K562 (cell line): Measurements from ENCODE around the gene NAT14. TPM values are rescaled to one million over a fixed set of nuclear protein-coding genes. Genes with fewer than 3 reads are reported as not detected.

Experiments used
- ATF1 ChIP-seq, 2 experiments: fragments of 450-650 bp in 1 of 2; IDR thresholded peaks; 2 replicates each; pipeline ENCODE4 v1.6.1; 2016; ENCODE audit warnings: missing compliant biosample characterization in 1 of 2, missing genetic modification characterization in 1 of 2
- FOXA3 ChIP-seq, 2 experiments: fragments of 450-650 bp in 1 of 2; sonication (generic) in 1 of 2; formaldehyde crosslinking; IDR thresholded peaks in 1 of 2; conservative IDR thresholded peaks in 1 of 2; 2 replicates each; pipeline versions ENCODE4 v1.4.0 to v1.8.0; 2020 to 2022; ENCODE audit warnings: mild to moderate bottlenecking in 2 of 2, missing genetic modification reagents in 1 of 2
- FOXK1 ChIP-seq: sonication (generic); formaldehyde crosslinking; IDR thresholded peaks from 2 replicates; pipeline ENCODE4 v1.8.0; 2022; ENCODE audit warnings: missing genetic modification reagents, mild to moderate bottlenecking, borderline replicate concordance
- HMGXB4 ChIP-seq: sonication (generic); formaldehyde crosslinking; IDR thresholded peaks from 2 replicates; pipeline ENCODE4 v1.8.1; 2023; ENCODE audit warnings: mild to moderate bottlenecking, missing genetic modification reagents
- JUN ChIP-seq, 2 experiments: sonication (generic) in 1 of 2; formaldehyde crosslinking in 1 of 2; IDR thresholded peaks; 2 replicates each; pipeline versions ENCODE4 v1.6.1 to v1.8.0; 2012 to 2022; ENCODE audit warnings: borderline replicate concordance in 2 of 2, mild to moderate bottlenecking in 2 of 2, improper control_type of control experiment in 1 of 2, low read depth in 1 of 2, low read length in 1 of 2, missing genetic modification reagents in 1 of 2
- KLF1 ChIP-seq: fragments of 450-650 bp; IDR thresholded peaks from 2 replicates; pipeline ENCODE4 v1.6.1; 2016; ENCODE audit warnings: missing genetic modification characterization, missing compliant biosample characterization
- L3MBTL2 ChIP-seq: fragments of 450-650 bp; IDR thresholded peaks from 2 replicates; pipeline ENCODE4 v1.6.1; 2016; ENCODE audit warnings: mild to moderate bottlenecking, moderate library complexity
- NFATC3 ChIP-seq: fragments of 450-650 bp; IDR thresholded peaks from 2 replicates; pipeline ENCODE4 v1.6.1; 2017; ENCODE audit warnings: mild to moderate bottlenecking
- PHF8 ChIP-seq: fragments of 200-600 bp; sonication (generic); IDR thresholded peaks from 2 replicates; pipeline ENCODE4 v1.6.1; 2012; ENCODE audit warnings: mixed run types, mild to moderate bottlenecking, inconsistent platforms, low read length, moderate library complexity, borderline replicate concordance
- POLR2B ChIP-seq: fragments of 450-650 bp; IDR thresholded peaks from 2 replicates; pipeline ENCODE4 v1.6.1; 2018; ENCODE audit warnings: low read depth; ENCODE audit not compliant: partially characterized antibody
- POLR2G ChIP-seq: fragments of 200-400 bp; formaldehyde crosslinking; IDR thresholded peaks from 2 replicates; pipeline ENCODE4 v1.6.1; 2017; ENCODE audit warnings: low read depth, mild to moderate bottlenecking, antibody characterized with exemption, low read length, moderate library complexity
- TBP ChIP-seq: optimal IDR thresholded peaks from 2 replicates; pipeline ENCODE3; 2011; ENCODE audit warnings: low read depth, low read length, improper control_type of control experiment
- TFAP4 ChIP-seq: sonication (generic); formaldehyde crosslinking; IDR thresholded peaks from 2 replicates; pipeline ENCODE4 v1.8.0; 2022; ENCODE audit warnings: missing genetic modification reagents, mild to moderate bottlenecking, moderate library complexity, borderline replicate concordance
- XRCC5 ChIP-seq: fragments of 200-400 bp; formaldehyde crosslinking; IDR thresholded peaks from 2 replicates; pipeline ENCODE4 v1.6.1; 2017; ENCODE audit warnings: low read depth, mild to moderate bottlenecking, low read length
- YY1 ChIP-seq, 3 experiments: IDR thresholded peaks; 2 replicates each; pipeline ENCODE4 v1.6.1; 2011; ENCODE audit warnings: low read length in 2 of 3, mild to moderate bottlenecking in 2 of 3, moderate library complexity in 2 of 3, borderline replicate concordance in 1 of 3, control low read depth in 1 of 3, low read depth in 1 of 3; ENCODE audit not compliant: insufficient read depth in 3 of 3, insufficient replicate concordance in 2 of 3, control insufficient read depth in 1 of 3, insufficient read length in 1 of 3; ENCODE audit errors: extremely low read depth in 1 of 3
- ZNF143 ChIP-seq: sonication (generic); formaldehyde crosslinking; IDR thresholded peaks from 2 replicates; pipeline ENCODE4 v1.9.0; 2022; ENCODE audit warnings: mild to moderate bottlenecking, missing genetic modification reagents
- ZNF280A ChIP-seq: fragments of 450-650 bp; IDR thresholded peaks from 2 replicates; pipeline ENCODE4 v1.6.1; 2018; ENCODE audit warnings: mild to moderate bottlenecking, low read depth; ENCODE audit not compliant: partially characterized antibody
- polyA plus RNA-seq, 8 experiments: library from polyadenylated mRNA; depleted of rRNA in 4 of 8; stranded (reverse) in 5 of 8; unstranded in 3 of 8; fragments of >200 nt; fragmentation: Nextera tagmentation in 2 of 8; fragmentation: Illumina TruSeq in 1 of 8; extraction: Ambion mirVana in 2 of 8; extraction: Trizol in 1 of 8; gene quantifications; 2 replicates each; pipeline versions ENCODE4 v1.2.1 to v1.2.3, GENCODE V29; 2011 to 2014; ENCODE audit warnings: inconsistent platforms in 1 of 8, missing spikeins in 1 of 8
- total RNA-seq, 7 experiments: library from RNA; depleted of rRNA in 6 of 7; stranded (reverse); fragments of >200 nt in 6 of 7; fragmentation: Illumina TruSeq in 2 of 7; extraction: Trizol in 2 of 7; gene quantifications; 2 replicates each; pipeline versions ENCODE4 v1.2.1 to v1.2.3, GENCODE V29; 2011 to 2021; ENCODE audit warnings: low replicate concordance in 1 of 7

The NAT14 gene
- total and polyA plus RNA-seq, 9 of the 15 experiments (the other 6 are each of a cell fraction or from before 2014, with no cell fraction given): 2.4 to 77.0 (median 26.7) TPM

- peak in 1 of 2 experiments; percentile 21; a peak in 1 of 4 replicates for TF ChIP-seq FOXA3 (CRISPR knock-in tag; conservative IDR thresholded peaks at IDR 0.05 in 1 of 2, IDR thresholded peaks at IDR 0.05 in 1 of 2)
- 0 out of 2 replicates have a peak, but pooled peaks have one; percentile 38 for TF ChIP-seq ZNF143 (CRISPR knock-in tag)
- TF ChIP-seq YY1 (IDR thresholded peaks at IDR 0.05; ENCODE audit: borderline replicate concordance in 1 of 3, control insufficient read depth in 1 of 3, extremely low read depth in 1 of 3, insufficient read depth in 3 of 3, insufficient read length in 1 of 3, insufficient replicate concordance in 2 of 3, low read depth in 1 of 3, low read length in 2 of 3): peak in 1 of 3 experiments; percentile 34
- TF ChIP-seq PHF8: peak; percentile 51; the same call in 1 of the 2 replicates
- peak; percentile 45; the same call in 1 of the 2 replicates for TF ChIP-seq L3MBTL2
- TF ChIP-seq TBP: peak; percentile 84
- peak; percentile 32 for TF ChIP-seq POLR2B
- TF ChIP-seq KLF1 (tag): no peak
- TF ChIP-seq HMGXB4 (CRISPR knock-in tag): no peak
- TF ChIP-seq ATF1 (CRISPR knock-in tag; IDR thresholded peaks at IDR 0.05): no peak
- TF ChIP-seq ATF1 (tag; IDR thresholded peaks at IDR 0.05): peak; percentile 18; the same call in 1 of the 2 replicates
- TF ChIP-seq JUN (IDR thresholded peaks at IDR 0.05; ENCODE audit: borderline replicate concordance, low read depth, low read length): no peak
- 0 out of 2 replicates have a peak, but pooled peaks have one; percentile 42 for TF ChIP-seq JUN (CRISPR knock-in tag; IDR thresholded peaks at IDR 0.05; ENCODE audit: borderline replicate concordance)
- TF ChIP-seq POLR2G: peak; percentile 55; the same call in 1 of the 2 replicates
- peak; percentile 9 for TF ChIP-seq ZNF280A
- TF ChIP-seq NFATC3: no peak
- TF ChIP-seq FOXK1 (CRISPR knock-in tag): no peak
- no peak; the same call in 1 of the 2 replicates for TF ChIP-seq XRCC5
- peak; percentile 13; the same call in 1 of the 2 replicates for TF ChIP-seq TFAP4 (CRISPR knock-in tag)
These were observed 44.4 kb upstream of the NAT14 start (continued) for GRCh38 chr19:55440411-55441105.
